Endothelial cell (in vitro differentiated cells): ENCODE data around the gene CALN1. TPM values are rescaled to one million over a fixed set of nuclear protein-coding genes. Genes with fewer than 3 reads are reported as not detected.
"Not testable (repeated sequence)": the region's sequence is repeated elsewhere in the genome, so short reads cannot be mapped to it uniquely, and the experiment has no call there.

Source experiments
- DNase-seq: peaks from one replicate; pipeline ENCODE4 v3.0.0; 2021; ENCODE audit warnings: low spot score
- H3K27ac Mint-ChIP-seq: one replicate; pipeline ENCODE4 v1.8.0; 2021; ENCODE audit warnings: mixed read lengths, inconsistent platforms; ENCODE audit not compliant: unreplicated experiment
- H3K27me3 Mint-ChIP-seq: one replicate; pipeline ENCODE4 v1.8.0; 2021; ENCODE audit warnings: mild to moderate bottlenecking, moderate library complexity, mixed read lengths, inconsistent platforms; ENCODE audit not compliant: unreplicated experiment
- H3K36me3 Mint-ChIP-seq: one replicate; pipeline ENCODE4 v1.8.0; 2021; ENCODE audit warnings: mild to moderate bottlenecking, low read depth, mixed read lengths, inconsistent platforms; ENCODE audit not compliant: unreplicated experiment
- H3K4me1 Mint-ChIP-seq: one replicate; pipeline ENCODE4 v1.8.0; 2021; ENCODE audit warnings: mild to moderate bottlenecking, mixed read lengths, inconsistent platforms; ENCODE audit not compliant: unreplicated experiment
- H3K4me3 Mint-ChIP-seq: one replicate; pipeline ENCODE4 v1.8.0; 2021; ENCODE audit warnings: mild to moderate bottlenecking, mixed read lengths, inconsistent platforms; ENCODE audit not compliant: unreplicated experiment
- H3K9me3 Mint-ChIP-seq: one replicate; pipeline ENCODE4 v1.8.0; 2021; ENCODE audit warnings: mixed read lengths, inconsistent platforms; ENCODE audit not compliant: unreplicated experiment
- CTCF ChIP-seq: fragments of 200-600 bp; sonication (generic); IDR thresholded peaks from one replicate; pipeline ENCODE4 v1.5.0; 2021; ENCODE audit warnings: antibody characterized with exemption; ENCODE audit not compliant: unreplicated experiment
- total RNA-seq: library from RNA; stranded (reverse); fragmentation: NEBNext Ultra II Directional; extraction: Animal tissue kit (Norgen Biotek cat#: 25700); gene quantifications from one replicate; pipeline ENCODE4 v1.2.1, GENCODE V29; 2021; ENCODE audit not compliant: unreplicated experiment

The CALN1 gene
- total RNA-seq, 1 donor from 2014 or later, result 1.4 TPM

- Mint-ChIP-seq H3K27ac (no peak overlapping the region), H3K36me3 (no peaks in the 10 kb centered on the region), H3K4me1 (no peaks in the 10 kb centered on the region), H3K27me3 (peaks cover 2% of the 10 kb centered on the region), H3K4me3 (no peak overlapping the region), H3K9me3 (no peaks in the 10 kb centered on the region)
- no peak for DNase-seq
- no peak for TF ChIP-seq CTCF
These were observed 672.5 kb downstream of the CALN1 start for GRCh38 chr7:71739520-71740173.

GRCh38 chr7:71737931-71738540 lies 674.1 kb downstream of the CALN1 start:
- not testable (repeated sequence) for H3K27ac Mint-ChIP-seq, H3K27me3 Mint-ChIP-seq, H3K4me3 Mint-ChIP-seq, H3K36me3 Mint-ChIP-seq, DNase-seq, H3K9me3 Mint-ChIP-seq, H3K4me1 Mint-ChIP-seq

- Mint-ChIP-seq H3K9me3 (no peaks in the 10 kb centered on the region), H3K36me3 (no peaks in the 10 kb centered on the region), H3K4me1 (no peaks in the 10 kb centered on the region), H3K27ac (no peak overlapping the region), H3K4me3 (no peak overlapping the region), H3K27me3 (peaks cover 2% of the 10 kb centered on the region)
- peak; percentile 71 for DNase-seq
- peak; percentile 82 for TF ChIP-seq CTCF
These were observed 676.1 kb downstream of the CALN1 start for GRCh38 chr7:71735961-71736556.

GRCh38 chr7:71733107-71733870 lies 678.8 kb downstream of the CALN1 start:
- H3K4me3 Mint-ChIP-seq, result no peak overlapping the region
- H3K27ac Mint-ChIP-seq, result no peak overlapping the region
- no peaks in the 10 kb centered on the region for H3K4me1 Mint-ChIP-seq
- no peaks in the 10 kb centered on the region for H3K9me3 Mint-ChIP-seq
- peak; percentile 88 for DNase-seq
- peak; percentile 92 for TF ChIP-seq CTCF
- peaks cover 1% of the 10 kb centered on the region for H3K27me3 Mint-ChIP-seq
- no peaks in the 10 kb centered on the region for H3K36me3 Mint-ChIP-seq

GRCh38 chr7:71731740-71732139 lies 680.4 kb downstream of the CALN1 start:
- Mint-ChIP-seq H3K4me3 (no peak overlapping the region), H3K4me1 (no peaks in the 10 kb centered on the region), H3K27me3 (peaks cover 3% of the 10 kb centered on the region), H3K36me3 (no peaks in the 10 kb centered on the region), H3K27ac (no peak overlapping the region), H3K9me3 (no peaks in the 10 kb centered on the region)
- no peak for TF ChIP-seq CTCF
- no peak for DNase-seq
